Endothelial cell of umbilical vein (primary cell): Measurements from ENCODE around the gene CNTN5. TPM values are rescaled to one million over a fixed set of nuclear protein-coding genes. Genes with fewer than 3 reads are reported as not detected.

ENCODE experiments used
- BruUV-seq: library from RNA; stranded (reverse); fragments of 400-500 nt; replicated peaks from 2 replicates; lab custom pipeline; 2021; lab: Mats Ljungman, UMichigan
- CTCF ChIA-PET: fragments of 300-600, 350-600 bp; sonication (Branson Sonifier 250); formaldehyde crosslinking; loops from one replicate; lab custom pipeline; 2021; ENCODE audit warnings: antibody characterized with exemption, inconsistent platforms; lab: Charles Lee
- POLR2A ChIA-PET: fragments of 300-600, 350-600 bp; sonication (Branson Sonifier 250); formaldehyde crosslinking; loops from one replicate; lab custom pipeline; 2021; ENCODE audit warnings: antibody characterized with exemption, inconsistent platforms; lab: Charles Lee
- DNase-seq: peaks from one replicate; pipeline ENCODE4 v3.0.0-alpha.2; 2011; ENCODE audit warnings: low read depth, low spot score
- FAIRE-seq: peaks from 2 replicates; lab custom pipeline; 2011; peaks lifted over from hg19 to GRCh38; lab: Jason Lieb, UNC
- H2AFZ ChIP-seq: 2 replicates; pipeline ENCODE4 v1.6.0; 2012; ENCODE audit warnings: low read depth, low read length, control low read depth, inconsistent platforms
- H3K27ac ChIP-seq: 2 replicates; pipeline ENCODE4 v1.5.1; 2011; ENCODE audit warnings: low read depth, mild to moderate bottlenecking, control low read depth, low read length, moderate library complexity; ENCODE audit not compliant: insufficient read depth
- H3K27me3 ChIP-seq, 2 experiments: 2 replicates each; pipeline versions ENCODE4 v1.6.0 to v1.6.1; 2011; ENCODE audit warnings: low read length in 2 of 2, mixed read lengths in 1 of 2; ENCODE audit not compliant: control insufficient read depth in 2 of 2, insufficient read depth in 2 of 2
- H3K36me3 ChIP-seq, 2 experiments: 2 replicates in 1 of 2; 3 replicates in 1 of 2; pipeline ENCODE4 v1.5.1; 2011; ENCODE audit warnings: low read length in 2 of 2, mild to moderate bottlenecking in 1 of 2, moderate library complexity in 1 of 2; ENCODE audit not compliant: control insufficient read depth in 2 of 2, insufficient read depth in 2 of 2; ENCODE audit errors: extremely low read depth in 1 of 2
- H3K4me1 ChIP-seq: 3 replicates; pipeline ENCODE4 v1.5.1; 2011; ENCODE audit warnings: mild to moderate bottlenecking, low read length; ENCODE audit not compliant: control insufficient read depth, insufficient read depth; ENCODE audit errors: extremely low read depth
- H3K4me2 ChIP-seq: 2 replicates; pipeline ENCODE4 v1.6.1; 2011; ENCODE audit warnings: low read length, control low read depth, mixed read lengths; ENCODE audit not compliant: insufficient read depth
- H3K4me3 ChIP-seq, 3 experiments: fragments of 200-600 bp in 1 of 3; sonication (generic), shearing (Covaris generic) in 1 of 3; replicated peaks in 1 of 3; 2 replicates each; pipeline ENCODE4 v1.5.1; 2011 to 2016; ENCODE audit warnings: control low read depth in 3 of 3, low read length in 3 of 3, mild to moderate bottlenecking in 2 of 3, inconsistent platforms in 1 of 3, low read depth in 1 of 3, moderate library complexity in 1 of 3; ENCODE audit not compliant: insufficient read depth in 1 of 3
- H3K79me2 ChIP-seq: 2 replicates; pipeline ENCODE4 v1.6.0; 2012; ENCODE audit warnings: low read length, inconsistent platforms; ENCODE audit not compliant: control insufficient read depth, insufficient read depth
- H3K9ac ChIP-seq: replicated peaks from 2 replicates; pipeline ENCODE3; 2011; ENCODE audit warnings: low read length, control low read depth; ENCODE audit not compliant: insufficient read depth; ENCODE audit errors: extremely low read depth
- H3K9me1 ChIP-seq: replicated peaks from 3 replicates; pipeline ENCODE4 v1.6.0; 2011; ENCODE audit warnings: mild to moderate bottlenecking, low read length; ENCODE audit not compliant: control insufficient read depth, insufficient read depth; ENCODE audit errors: extremely low read depth
- H3K9me3 ChIP-seq: replicated peaks from 2 replicates; pipeline ENCODE4 v1.5.1; 2012; ENCODE audit warnings: low read length, inconsistent platforms; ENCODE audit not compliant: control insufficient read depth, insufficient read depth
- H4K20me1 ChIP-seq: replicated peaks from 2 replicates; pipeline ENCODE3; 2011; ENCODE audit warnings: mild to moderate bottlenecking, low read length; ENCODE audit not compliant: control insufficient read depth, insufficient read depth; ENCODE audit errors: extremely low read depth
- EZH2 ChIP-seq: IDR thresholded peaks from 2 replicates; pipeline ENCODE4 v1.6.1; 2012; ENCODE audit warnings: borderline replicate concordance, low read depth, mild to moderate bottlenecking, moderate library complexity, low read length, inconsistent platforms; ENCODE audit not compliant: severe bottlenecking
- FOS ChIP-seq: IDR thresholded peaks from 2 replicates; pipeline ENCODE4 v1.6.1; 2011; ENCODE audit warnings: mild to moderate bottlenecking, low read length, moderate library complexity, borderline replicate concordance; ENCODE audit not compliant: insufficient read depth
- GATA2 ChIP-seq: IDR thresholded peaks from 2 replicates; pipeline ENCODE4 v1.7.0; 2011; ENCODE audit warnings: low read depth, mild to moderate bottlenecking, moderate library complexity, mixed read lengths, low read length; ENCODE audit not compliant: insufficient read length, insufficient read depth
- JUN ChIP-seq: IDR thresholded peaks from 2 replicates; pipeline ENCODE4 v1.6.1; 2011; ENCODE audit warnings: borderline replicate concordance, low read depth; ENCODE audit not compliant: insufficient read length, insufficient read depth
- MYC ChIP-seq: IDR thresholded peaks from one replicate; pipeline ENCODE4 v1.6.1; 2011; ENCODE audit warnings: mild to moderate bottlenecking, low read depth, low read length
- POLR2A ChIP-seq: IDR thresholded peaks from 2 replicates; pipeline ENCODE4 v1.6.1; 2012; ENCODE audit warnings: low read depth, mild to moderate bottlenecking, control low read depth, low read length
- POLR2AphosphoS5 ChIP-seq: IDR thresholded peaks from 2 replicates; pipeline ENCODE4 v1.6.1; 2012; ENCODE audit warnings: low read depth, mild to moderate bottlenecking, control low read depth, low read length, moderate library complexity; ENCODE audit not compliant: insufficient read depth
- dilution Hi-C: fragments of 300-500 bp; cut with MboI; formaldehyde crosslinking; loops from one replicate; pipeline ENCODE4 v1.15.0; 2019; ENCODE audit warnings: low sequenced_read_pairs; ENCODE audit not compliant: extremely low pct_ligation_motif_present
- intact Hi-C: fragments of 100-400 bp; cut with micrococcal nuclease; formaldehyde crosslinking; loops from one replicate; pipeline ENCODE4 v1.10.0; 2022
- polyA plus RNA-seq, 4 experiments: library from polyadenylated mRNA; depleted of rRNA in 3 of 4; stranded (reverse) in 3 of 4; unstranded in 1 of 4; fragments of >200 nt; gene quantifications; 2 replicates each; pipeline versions ENCODE4 v1.2.1 to v1.2.3, GENCODE V29; 2011 to 2012; ENCODE audit warnings: missing spikeins in 1 of 4
- total RNA-seq: library from RNA; stranded (reverse); gene quantifications from 2 replicates; pipeline ENCODE4 v1.2.3, GENCODE V29; 2021
- TF ChIP-seq, protein P1 (sequence below), 2 donors: IDR thresholded peaks; 1 replicate in 1 of 2; 2 replicates in 1 of 2; pipeline ENCODE4 v1.5.1; 2011; ENCODE audit warnings: low read length in 2 of 2, mild to moderate bottlenecking in 2 of 2, moderate library complexity in 2 of 2, control low read depth in 1 of 2, inconsistent platforms in 1 of 2, low read depth in 1 of 2; ENCODE audit not compliant: insufficient read depth in 1 of 2; ENCODE audit errors: extremely low read depth in 1 of 2
- TF ChIP-seq, protein P2 (sequence below): IDR thresholded peaks from 2 replicates; pipeline ENCODE4 v1.6.1; 2011; ENCODE audit not compliant: insufficient read depth, insufficient read length

The CNTN5 gene
- total and polyA plus RNA-seq, 2 donors (not counting 3 experiments of a cell fraction or from before 2014, with no cell fraction given) = not detected

DNA sequence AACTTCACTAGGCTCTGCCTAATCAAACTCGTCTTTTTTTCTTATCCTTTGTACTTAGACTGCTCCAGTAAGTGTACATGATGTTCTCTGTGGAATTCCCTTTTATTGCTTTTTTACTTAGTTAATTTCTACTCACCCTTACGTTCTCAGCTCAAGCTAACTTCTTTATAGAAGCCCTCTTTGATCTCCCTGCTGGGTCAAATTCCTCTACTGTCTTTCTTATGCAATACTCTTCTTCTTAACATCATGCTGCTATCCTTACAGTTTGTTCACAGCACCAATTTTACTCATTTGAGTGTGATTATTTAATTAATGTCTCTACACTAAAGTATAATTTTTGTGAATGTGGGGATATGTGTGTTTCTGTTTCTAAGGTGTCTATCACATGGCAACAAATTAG, 498.3 kb downstream of the CNTN5 start:
- Histone ChIP-seq H3K36me3 (no peaks in the 10 kb centered on the region), H4K20me1 (no peaks in the 10 kb centered on the region), H3K9ac (no peak overlapping the region), H3K9me1 (no peaks in the 10 kb centered on the region), H2AFZ (no peak overlapping the region), H3K9me3 (no peaks in the 10 kb centered on the region), H3K27me3 (no peaks in the 10 kb centered on the region), H3K79me2 (no peaks in the 10 kb centered on the region), H3K4me3 (no peak overlapping the region), H3K4me1 (no peaks in the 10 kb centered on the region), H3K27ac (no peak overlapping the region), H3K4me2 (no peak overlapping the region)
- no TSS peak for BruUV-seq
- intact Hi-C loops = no loop called here
- dilution Hi-C loops = no loop called here
- DNase-seq (no peak), FAIRE-seq (no peak)
- TF ChIP-seq, protein P1, sequence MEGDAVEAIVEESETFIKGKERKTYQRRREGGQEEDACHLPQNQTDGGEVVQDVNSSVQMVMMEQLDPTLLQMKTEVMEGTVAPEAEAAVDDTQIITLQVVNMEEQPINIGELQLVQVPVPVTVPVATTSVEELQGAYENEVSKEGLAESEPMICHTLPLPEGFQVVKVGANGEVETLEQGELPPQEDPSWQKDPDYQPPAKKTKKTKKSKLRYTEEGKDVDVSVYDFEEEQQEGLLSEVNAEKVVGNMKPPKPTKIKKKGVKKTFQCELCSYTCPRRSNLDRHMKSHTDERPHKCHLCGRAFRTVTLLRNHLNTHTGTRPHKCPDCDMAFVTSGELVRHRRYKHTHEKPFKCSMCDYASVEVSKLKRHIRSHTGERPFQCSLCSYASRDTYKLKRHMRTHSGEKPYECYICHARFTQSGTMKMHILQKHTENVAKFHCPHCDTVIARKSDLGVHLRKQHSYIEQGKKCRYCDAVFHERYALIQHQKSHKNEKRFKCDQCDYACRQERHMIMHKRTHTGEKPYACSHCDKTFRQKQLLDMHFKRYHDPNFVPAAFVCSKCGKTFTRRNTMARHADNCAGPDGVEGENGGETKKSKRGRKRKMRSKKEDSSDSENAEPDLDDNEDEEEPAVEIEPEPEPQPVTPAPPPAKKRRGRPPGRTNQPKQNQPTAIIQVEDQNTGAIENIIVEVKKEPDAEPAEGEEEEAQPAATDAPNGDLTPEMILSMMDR (IDR thresholded peaks at IDR 0.05; ENCODE audit: extremely low read depth in 1 of 2, insufficient read depth in 1 of 2, low read depth in 1 of 2, low read length in 2 of 2) = no peak
- TF ChIP-seq POLR2A = no peak
- TF ChIP-seq GATA2 = no peak
- no peak for TF ChIP-seq POLR2AphosphoS5
- TF ChIP-seq FOS = no peak
- no peak for TF ChIP-seq EZH2
- TF ChIP-seq, protein P2, sequence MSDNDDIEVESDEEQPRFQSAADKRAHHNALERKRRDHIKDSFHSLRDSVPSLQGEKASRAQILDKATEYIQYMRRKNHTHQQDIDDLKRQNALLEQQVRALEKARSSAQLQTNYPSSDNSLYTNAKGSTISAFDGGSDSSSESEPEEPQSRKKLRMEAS = no peak
- no peak for TF ChIP-seq JUN
- no peak for TF ChIP-seq MYC
- CTCF ChIA-PET = no interaction called here
- POLR2A ChIA-PET = no interaction called here
